ENCODE data around the gene FAM76B. TPM values are rescaled to one million over a fixed set of nuclear protein-coding genes. Genes with fewer than 3 reads are reported as not detected.

FAM76B gene
- total RNA-seq, 1 donor from 2014 or later, result 33.9 TPM

DNA sequence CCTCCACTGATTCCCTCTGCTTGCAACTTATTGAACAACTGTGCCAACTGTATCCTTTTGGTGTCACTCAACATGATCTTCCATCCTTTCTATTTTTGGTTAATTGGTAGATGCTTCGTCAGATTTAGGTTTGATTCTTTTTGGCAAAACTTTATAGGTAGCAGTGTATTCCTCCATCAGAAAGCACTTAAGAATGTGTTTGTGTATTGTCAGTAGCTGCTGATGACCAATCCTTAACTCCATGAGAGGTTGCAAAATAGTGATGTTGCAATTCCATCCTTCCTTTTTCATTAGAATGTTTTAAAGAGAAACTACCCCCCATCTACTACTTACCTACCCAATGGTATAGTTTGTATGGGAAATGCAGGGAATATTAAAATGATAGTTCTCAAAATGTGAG, 22.1 kb downstream of the FAM76B start:
- H3K4me1 Mint-ChIP-seq (ENCODE audit: low read depth, unreplicated experiment), result no peaks in the 10 kb centered on the region
- H3K9me3 Mint-ChIP-seq (ENCODE audit: unreplicated experiment), result no peaks in the 10 kb centered on the region
- H3K4me3 Mint-ChIP-seq (ENCODE audit: unreplicated experiment), result no peak overlapping the region
- no peak overlapping the region for H3K27ac Mint-ChIP-seq (ENCODE audit: unreplicated experiment)
- DNase-seq, result no peak
- no peaks in the 10 kb centered on the region for H3K27me3 Mint-ChIP-seq (ENCODE audit: unreplicated experiment)
- TF ChIP-seq, protein P1, sequence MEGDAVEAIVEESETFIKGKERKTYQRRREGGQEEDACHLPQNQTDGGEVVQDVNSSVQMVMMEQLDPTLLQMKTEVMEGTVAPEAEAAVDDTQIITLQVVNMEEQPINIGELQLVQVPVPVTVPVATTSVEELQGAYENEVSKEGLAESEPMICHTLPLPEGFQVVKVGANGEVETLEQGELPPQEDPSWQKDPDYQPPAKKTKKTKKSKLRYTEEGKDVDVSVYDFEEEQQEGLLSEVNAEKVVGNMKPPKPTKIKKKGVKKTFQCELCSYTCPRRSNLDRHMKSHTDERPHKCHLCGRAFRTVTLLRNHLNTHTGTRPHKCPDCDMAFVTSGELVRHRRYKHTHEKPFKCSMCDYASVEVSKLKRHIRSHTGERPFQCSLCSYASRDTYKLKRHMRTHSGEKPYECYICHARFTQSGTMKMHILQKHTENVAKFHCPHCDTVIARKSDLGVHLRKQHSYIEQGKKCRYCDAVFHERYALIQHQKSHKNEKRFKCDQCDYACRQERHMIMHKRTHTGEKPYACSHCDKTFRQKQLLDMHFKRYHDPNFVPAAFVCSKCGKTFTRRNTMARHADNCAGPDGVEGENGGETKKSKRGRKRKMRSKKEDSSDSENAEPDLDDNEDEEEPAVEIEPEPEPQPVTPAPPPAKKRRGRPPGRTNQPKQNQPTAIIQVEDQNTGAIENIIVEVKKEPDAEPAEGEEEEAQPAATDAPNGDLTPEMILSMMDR (IDR thresholded peaks at IDR 0.05; ENCODE audit: partially characterized antibody, unreplicated experiment), result no peak
- H3K36me3 Mint-ChIP-seq (ENCODE audit: unreplicated experiment), result no peaks in the 10 kb centered on the region

DNA sequence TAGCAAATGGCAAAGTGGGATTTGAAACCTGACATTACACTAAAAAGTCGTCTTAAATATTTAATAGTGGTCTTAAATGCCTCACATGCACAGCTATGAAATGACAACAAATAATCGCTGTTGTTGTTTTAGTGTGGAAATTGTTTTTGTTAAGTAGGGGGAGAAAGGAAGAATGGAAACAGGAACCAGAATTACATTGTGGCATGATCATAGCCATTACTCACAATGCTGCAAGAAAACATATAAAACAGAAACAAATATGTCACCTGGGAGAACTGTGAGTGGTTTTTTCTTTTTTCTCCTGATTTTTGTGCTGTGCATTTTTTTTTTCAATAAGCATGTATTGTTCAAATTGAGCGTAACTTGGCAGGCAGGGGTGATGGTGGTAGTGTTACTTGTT, 22.9 kb downstream of the FAM76B start:
- Mint-ChIP-seq H3K4me1 (ENCODE audit: low read depth, unreplicated experiment) (no peaks in the 10 kb centered on the region), H3K27ac (ENCODE audit: unreplicated experiment) (no peak overlapping the region)
- TF ChIP-seq, protein P1 (IDR thresholded peaks at IDR 0.05; ENCODE audit: partially characterized antibody, unreplicated experiment), result no peak

DNA sequence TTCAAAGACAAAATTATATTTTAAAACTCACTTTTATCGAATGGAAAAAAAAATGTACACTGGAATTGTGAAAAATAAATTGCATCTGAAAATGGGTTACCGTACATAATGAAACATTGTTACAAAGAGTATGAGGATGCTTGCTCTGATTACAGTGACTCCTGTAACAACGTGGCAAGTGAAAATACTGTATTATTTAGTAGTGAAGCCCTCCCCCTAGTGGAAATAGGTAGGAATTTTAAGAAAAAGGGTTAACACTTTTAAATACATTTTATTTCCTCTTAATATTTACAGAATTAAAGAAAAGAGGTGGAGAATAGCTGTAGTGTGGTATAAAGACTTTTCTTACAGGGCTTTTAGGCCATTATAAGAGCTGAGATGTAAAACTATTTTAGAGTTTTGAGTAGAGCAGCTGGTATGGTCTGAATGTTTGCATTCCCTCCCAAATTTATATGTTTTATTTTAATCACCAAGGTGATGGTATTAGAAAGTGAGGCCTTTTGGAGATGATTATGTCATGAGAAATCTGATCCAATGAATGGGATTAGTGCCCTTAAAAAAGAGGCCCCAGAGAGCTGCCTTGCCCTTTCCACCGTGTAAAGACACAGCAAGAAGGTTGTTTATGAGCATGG, 25.2 kb downstream of the FAM76B start:
- Mint-ChIP-seq H3K36me3 (ENCODE audit: unreplicated experiment) (no peaks in the 10 kb centered on the region), H3K4me3 (ENCODE audit: unreplicated experiment) (no peak overlapping the region), H3K4me1 (ENCODE audit: low read depth, unreplicated experiment) (peaks cover 12% of the 10 kb centered on the region), H3K9me3 (ENCODE audit: unreplicated experiment) (no peaks in the 10 kb centered on the region), H3K27me3 (ENCODE audit: unreplicated experiment) (peaks cover 3% of the 10 kb centered on the region), H3K27ac (ENCODE audit: unreplicated experiment) (no peak overlapping the region)
- TF ChIP-seq, protein P1 (IDR thresholded peaks at IDR 0.05; ENCODE audit: partially characterized antibody, unreplicated experiment), result peak; percentile 92
- no peak for DNase-seq

More for the DNA sequence above, 22.9 kb downstream of the FAM76B start:
- Mint-ChIP-seq H3K4me3 (ENCODE audit: unreplicated experiment) (no peak overlapping the region), H3K36me3 (ENCODE audit: unreplicated experiment) (no peaks in the 10 kb centered on the region), H3K27me3 (ENCODE audit: unreplicated experiment) (no peaks in the 10 kb centered on the region), H3K9me3 (ENCODE audit: unreplicated experiment) (no peaks in the 10 kb centered on the region)
- no peak for DNase-seq

DNA sequence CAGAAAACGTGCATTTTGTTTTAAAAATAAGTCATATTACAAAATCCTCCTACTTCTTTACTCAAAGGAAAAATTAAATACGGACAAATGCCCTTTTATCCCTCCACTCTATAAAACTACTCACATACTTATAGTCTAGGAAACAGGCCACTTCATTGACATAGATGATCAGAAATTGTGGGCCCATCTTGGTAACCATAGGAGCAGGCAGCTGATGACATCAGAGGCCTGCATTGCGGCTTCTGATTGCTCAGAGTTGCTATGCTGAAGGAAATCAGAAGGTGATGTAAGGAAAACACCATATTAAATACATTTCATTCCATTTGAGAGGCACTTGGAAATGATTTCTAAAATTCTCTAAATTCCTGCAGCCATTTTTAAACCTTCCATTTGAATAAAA, 27.0 kb downstream of the FAM76B start:
- Mint-ChIP-seq H3K9me3 (ENCODE audit: unreplicated experiment) (no peaks in the 10 kb centered on the region), H3K27ac (ENCODE audit: unreplicated experiment) (no peak overlapping the region), H3K36me3 (ENCODE audit: unreplicated experiment) (no peaks in the 10 kb centered on the region), H3K27me3 (ENCODE audit: unreplicated experiment) (peaks cover 3% of the 10 kb centered on the region), H3K4me3 (ENCODE audit: unreplicated experiment) (no peak overlapping the region), H3K4me1 (ENCODE audit: low read depth, unreplicated experiment) (peaks cover 12% of the 10 kb centered on the region)
- TF ChIP-seq, protein P1 (IDR thresholded peaks at IDR 0.05; ENCODE audit: partially characterized antibody, unreplicated experiment), result no peak
- no peak for DNase-seq

DNA sequence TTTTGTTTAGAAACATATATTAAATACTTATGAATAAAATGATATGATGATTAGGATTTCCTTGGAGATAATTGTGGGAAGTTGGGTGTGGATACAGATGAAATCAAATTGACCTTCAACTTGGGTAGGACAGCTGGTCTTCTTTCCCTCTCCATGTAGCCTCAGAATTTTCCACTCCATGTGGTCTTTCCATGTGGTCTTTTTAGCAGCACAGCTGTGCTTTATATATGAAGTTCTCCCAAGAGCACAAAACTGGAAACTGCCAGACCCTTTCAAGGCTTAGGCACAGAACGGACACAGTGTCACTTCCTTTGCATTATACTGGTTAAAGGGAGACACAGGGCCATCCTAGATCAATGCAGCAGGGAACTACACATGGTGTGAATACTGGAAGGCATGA, 28.6 kb downstream of the FAM76B start:
- Mint-ChIP-seq H3K4me1 (ENCODE audit: low read depth, unreplicated experiment) (peaks cover 12% of the 10 kb centered on the region), H3K27me3 (ENCODE audit: unreplicated experiment) (peaks cover 3% of the 10 kb centered on the region), H3K4me3 (ENCODE audit: unreplicated experiment) (peak overlapping the region; percentile 67), H3K9me3 (ENCODE audit: unreplicated experiment) (no peaks in the 10 kb centered on the region), H3K27ac (ENCODE audit: unreplicated experiment) (peak overlapping the region; percentile 48), H3K36me3 (ENCODE audit: unreplicated experiment) (no peaks in the 10 kb centered on the region)
- TF ChIP-seq, protein P1 (IDR thresholded peaks at IDR 0.05; ENCODE audit: partially characterized antibody, unreplicated experiment), result no peak
- DNase-seq, result no peak
